Small intestine (tissue), 7 donors: ENCODE measurements around the gene APOBEC3F. TPM values are rescaled to one million over a fixed set of nuclear protein-coding genes. Genes with fewer than 3 reads are reported as not detected.
"Not testable (repeated sequence)": the region's sequence is repeated elsewhere in the genome, so short reads cannot be mapped to it uniquely, and the experiment has no call there.

Source experiments
- DNase-seq, 2 donors: peaks; one replicate each; pipeline versions ENCODE4 v3.0.0 to v3.0.0-alpha.2; 2013
- FAIRE-seq: peaks from 2 replicates; lab custom pipeline; 2012; peaks lifted over from hg19 to GRCh38; lab: Jason Lieb, UNC
- H3K27ac ChIP-seq, 3 donors: one replicate each; pipeline ENCODE4 v1.5.1; 2013; ENCODE audit warnings: low read length in 2 of 3, mild to moderate bottlenecking in 2 of 3, control low read depth in 1 of 3, inconsistent platforms in 1 of 3, low read depth in 1 of 3, moderate library complexity in 1 of 3
- H3K27me3 ChIP-seq, 3 donors: one replicate each; pipeline ENCODE4 v1.6.1; 2013; ENCODE audit warnings: low read length in 3 of 3, inconsistent platforms in 1 of 3; ENCODE audit not compliant: control insufficient read depth in 3 of 3, insufficient read depth in 3 of 3
- H3K36me3 ChIP-seq, 3 donors: one replicate each; pipeline ENCODE4 v1.6.1; 2013; ENCODE audit warnings: low read length in 3 of 3, inconsistent platforms in 1 of 3, low read depth in 1 of 3, mild to moderate bottlenecking in 1 of 3, moderate library complexity in 1 of 3; ENCODE audit not compliant: control insufficient read depth in 3 of 3, insufficient read depth in 2 of 3
- H3K4me1 ChIP-seq, 3 donors: one replicate each; pipeline ENCODE4 v1.6.1; 2013; ENCODE audit warnings: low read length in 2 of 3, inconsistent platforms in 1 of 3, low read depth in 1 of 3, mild to moderate bottlenecking in 1 of 3, moderate library complexity in 1 of 3; ENCODE audit not compliant: control insufficient read depth in 3 of 3, insufficient read depth in 2 of 3
- H3K4me3 ChIP-seq, 3 donors: one replicate each; pipeline ENCODE4 v1.5.1; 2013; ENCODE audit warnings: low read length in 3 of 3, control low read depth in 1 of 3, inconsistent platforms in 1 of 3, low read depth in 1 of 3, mild to moderate bottlenecking in 1 of 3, moderate library complexity in 1 of 3
- H3K9me3 ChIP-seq, 2 donors: one replicate each; pipeline ENCODE4 v1.6.1; 2013; ENCODE audit warnings: low read depth in 1 of 2, low read length in 1 of 2; ENCODE audit not compliant: control insufficient read depth in 2 of 2, insufficient read depth in 1 of 2
- WGBS, 3 donors: extraction: QIAGEN DNeasy Blood & Tissue Kit; methylation state at CpG; one replicate each; pipeline ENCODE4 v1.1.7; 2013; 5-methylcytosine and 5-hydroxymethylcytosine counted together
- polyA plus RNA-seq, 4 donors: library from polyadenylated mRNA; stranded (reverse) in 3 of 4; unstranded in 1 of 4; fragments of 200-250 nt in 3 of 4; fragments of 120-200 nt in 1 of 4; gene quantifications; one replicate each; pipeline versions ENCODE4 v1.2.1 to v1.2.3, GENCODE V29; 2013
- donor health status: healthy with polysubstance abuse.
- donor health status: control.
- donor health status: control.
- donor health status: Bipolar disorder and iron deficiency.
- donor health status: healthy.

The APOBEC3F gene
- polyA plus RNA-seq, 4 donors, result 3.1 to 4.4 (median 3.6) TPM

DNA sequence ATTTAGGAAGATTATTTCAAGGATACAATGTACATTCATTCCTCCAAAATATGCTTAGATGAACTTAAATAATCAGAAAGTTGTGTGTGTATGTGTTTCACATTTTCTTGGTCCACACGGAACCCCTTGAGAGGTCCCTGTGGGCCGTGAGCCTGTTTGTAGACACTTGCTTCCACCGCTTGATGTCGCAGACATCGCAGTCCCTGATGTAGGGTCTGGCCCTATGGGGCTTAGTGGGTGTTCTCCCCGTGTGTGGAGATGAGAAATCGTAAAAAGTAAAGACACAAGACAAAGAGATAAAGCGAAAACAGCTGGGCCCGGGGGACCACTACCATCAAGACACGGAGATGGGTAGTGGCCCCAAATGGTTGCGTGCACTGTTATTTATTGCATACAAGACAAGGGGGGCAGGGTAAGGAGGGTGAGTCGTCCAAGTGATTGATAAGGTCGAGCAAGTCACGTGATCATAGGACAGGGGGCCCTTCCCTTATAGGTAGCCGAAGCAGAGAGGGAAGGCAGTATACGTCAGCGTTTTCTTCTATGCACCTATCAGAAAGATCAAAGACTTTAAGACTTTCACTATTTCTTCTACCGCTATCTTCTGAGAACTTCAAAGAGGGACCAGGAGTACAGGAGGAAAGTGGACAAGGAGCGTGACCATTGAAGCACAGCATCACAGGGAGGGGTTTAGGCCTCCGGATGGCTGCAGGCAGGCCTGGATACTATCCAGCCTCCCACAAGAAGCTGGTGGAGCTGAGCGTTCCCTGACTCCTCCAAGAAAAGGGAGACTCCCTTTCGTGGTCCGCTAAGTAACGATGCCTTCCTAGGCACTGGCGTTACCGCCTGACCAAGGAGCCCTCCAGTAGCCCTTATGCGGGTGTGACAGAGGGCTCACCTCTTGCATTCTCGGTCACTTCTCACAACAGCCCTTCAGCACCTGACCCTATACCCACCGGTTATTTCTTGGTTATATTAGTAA is 27.8 kb upstream of the APOBEC3F start:
- H3K36me3 ChIP-seq, result peaks cover 0 to 5% (median 0%) of the 10 kb centered on the region in 3 donors
- 85 to 87% (median 86%) methylated on average over 29 of the region's 29 CpGs for WGBS, 3 donors
- H3K27me3 ChIP-seq, result no peaks in the 10 kb centered on the region
- peaks cover 0 to 14% (median 0%) of the 10 kb centered on the region in 3 donors for H3K4me1 ChIP-seq
- no peak overlapping the region for H3K27ac ChIP-seq
- no peak overlapping the region for H3K4me3 ChIP-seq
- FAIRE-seq (no peak), DNase-seq (no peak)
- no peaks in the 10 kb centered on the region for H3K9me3 ChIP-seq

- peaks cover 0 to 11% (median 2%) of the 10 kb centered on the region in 3 donors for H3K36me3 ChIP-seq
- H3K4me3 ChIP-seq, result peak overlapping the region in 2 of 3 donors; percentile 44 to 53
- H3K27me3 ChIP-seq, H3K9me3 ChIP-seq, DNase-seq, FAIRE-seq: not testable (repeated sequence)
- WGBS, 3 donors, result 73% methylated on average over 6 of the region's 6 CpGs
- peaks cover 0 to 14% (median 0%) of the 10 kb centered on the region in 3 donors for H3K4me1 ChIP-seq
- H3K27ac ChIP-seq, result peak overlapping the region; percentile 11 to 91 (median 15)
Observed at GRCh38 chr22:39013561-39013941, 27.1 kb upstream of the APOBEC3F start.

GRCh38 chr22:39013942-39014722 is 26.5 kb upstream of the APOBEC3F start, which contains the start of gene APOBEC3C:
Gene APOBEC3C (plus strand): TSS chr22:39014257. CDS start chr22:39014363, 106 bp downstream.
- H3K4me3 ChIP-seq, result peak within 1 kb of the TSS; percentile 33 to 53 (median 44)
- FAIRE-seq (no peak), DNase-seq (peak; percentile 74 to 85)
- no peaks in the 10 kb centered on the region for H3K27me3 ChIP-seq
- H3K27ac ChIP-seq, result peak within 1 kb of the TSS; percentile 11 to 91 (median 32)
- H3K4me1 ChIP-seq, result peaks cover 0 to 14% (median 0%) of the 10 kb centered on the region in 3 donors
- H3K9me3 ChIP-seq, result no peaks in the 10 kb centered on the region
- 4 to 15% (median 10%) methylated on average over 17 to 18 of the region's 18 CpGs for WGBS, 3 donors
- peaks cover 0 to 12% (median 2%) of the 10 kb centered on the region in 3 donors for H3K36me3 ChIP-seq

- not testable (repeated sequence) for FAIRE-seq, DNase-seq
Observed at GRCh38 chr22:39014723-39015121, 25.9 kb upstream of the APOBEC3F start.

GRCh38 chr22:39016592-39016991 is 24.1 kb upstream of the APOBEC3F start:
- H3K9me3 ChIP-seq, result no peaks in the 10 kb centered on the region
- H3K36me3 ChIP-seq, result peaks cover 0 to 12% (median 2%) of the 10 kb centered on the region in 3 donors
- DNase-seq (no peak), FAIRE-seq (no peak)
- H3K27ac ChIP-seq, result no peak overlapping the region
- WGBS, 3 donors, result 97 to 99% (median 98%) methylated on average over 13 of the region's 13 CpGs
- H3K27me3 ChIP-seq, result no peaks in the 10 kb centered on the region
- H3K4me3 ChIP-seq, result no peak overlapping the region
- peaks cover 0 to 18% (median 0%) of the 10 kb centered on the region in 3 donors for H3K4me1 ChIP-seq

More at GRCh38 chr22:39014723-39015121, 25.9 kb upstream of the APOBEC3F start:
- Histone ChIP-seq H3K4me3 (peak overlapping the region; percentile 33 to 53 (median 44)), H3K4me1 (peaks cover 0 to 14% (median 0%) of the 10 kb centered on the region in 3 donors), H3K36me3 (peaks cover 0 to 12% (median 2%) of the 10 kb centered on the region in 3 donors), H3K27ac (peak overlapping the region; percentile 11 to 91 (median 32))
- 21 to 42% (median 26%) methylated on average over 6 of the region's 6 CpGs for WGBS, 3 donors
- H3K9me3 ChIP-seq, H3K27me3 ChIP-seq: not testable (repeated sequence)

GRCh38 chr22:39017596-39018365 is 22.9 kb upstream of the APOBEC3F start:
- no peak overlapping the region for H3K27ac ChIP-seq
- peaks cover 0 to 12% (median 2%) of the 10 kb centered on the region in 3 donors for H3K36me3 ChIP-seq
- H3K9me3 ChIP-seq, result no peaks in the 10 kb centered on the region
- H3K27me3 ChIP-seq, result no peaks in the 10 kb centered on the region
- no peak for FAIRE-seq
- no peak for DNase-seq
- peaks cover 0 to 23% (median 0%) of the 10 kb centered on the region in 3 donors for H3K4me1 ChIP-seq
- no peak overlapping the region for H3K4me3 ChIP-seq
- 84 to 87% (median 85%) methylated on average over 17 to 18 of the region's 18 CpGs for WGBS, 3 donors

DNA sequence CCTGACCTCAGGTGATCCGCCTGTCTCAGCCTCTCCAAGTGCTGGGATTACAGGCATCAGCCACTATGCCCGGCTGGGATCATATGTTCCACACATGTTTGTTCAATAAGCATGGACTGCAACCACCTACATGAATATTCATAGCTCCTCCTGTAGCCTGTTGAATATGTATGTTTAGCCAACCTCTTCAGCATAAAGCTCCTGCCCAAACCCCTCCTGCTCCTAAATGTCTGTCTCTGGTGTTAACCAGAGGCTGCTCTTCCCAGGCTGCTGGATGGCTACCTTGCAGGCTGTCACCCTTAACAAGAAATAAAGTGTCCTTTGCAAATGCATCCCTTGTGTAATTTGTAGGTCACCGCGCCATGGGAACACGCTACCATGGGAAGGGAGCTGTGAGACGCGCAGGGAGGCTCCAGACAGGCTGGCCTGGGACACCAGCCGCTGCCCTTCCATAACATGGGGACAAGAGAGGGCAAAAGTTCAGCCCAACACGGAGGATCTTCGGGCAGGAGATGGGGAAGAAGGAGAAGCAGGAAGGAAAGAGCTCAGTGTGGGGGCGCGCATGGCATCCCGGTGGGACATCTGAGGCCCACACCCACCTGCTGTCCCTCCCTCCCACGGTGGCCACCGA is 20.5 kb upstream of the APOBEC3F start:
- Histone ChIP-seq H3K4me3 (peak overlapping the region in 2 of 3 donors; percentile 12 to 38), H3K36me3 (peaks cover 0 to 21% (median 2%) of the 10 kb centered on the region in 3 donors), H3K27ac (peak overlapping the region in 2 of 3 donors; percentile 50 to 73)
- 14 to 40% (median 35%) methylated on average over 10 to 14 of the region's 15 CpGs for WGBS, 3 donors
- H3K27me3 ChIP-seq, FAIRE-seq, DNase-seq, H3K4me1 ChIP-seq, H3K9me3 ChIP-seq: not testable (repeated sequence)
